HG03565 (cell line): ENCODE data around the gene COA5.

Source experiments
- ATAC-seq: cut with Tn5 transposase; IDR thresholded peaks from one replicate; pipeline ENCODE4 v1.9.1; 2021; ENCODE audit warnings: mild to moderate bottlenecking, moderate library complexity; ENCODE audit not compliant: unreplicated experiment

Gene COA5

GRCh38 chr2:98572676-98573075 is 35.6 kb downstream of the COA5 start:
- ATAC-seq, result no peak

DNA sequence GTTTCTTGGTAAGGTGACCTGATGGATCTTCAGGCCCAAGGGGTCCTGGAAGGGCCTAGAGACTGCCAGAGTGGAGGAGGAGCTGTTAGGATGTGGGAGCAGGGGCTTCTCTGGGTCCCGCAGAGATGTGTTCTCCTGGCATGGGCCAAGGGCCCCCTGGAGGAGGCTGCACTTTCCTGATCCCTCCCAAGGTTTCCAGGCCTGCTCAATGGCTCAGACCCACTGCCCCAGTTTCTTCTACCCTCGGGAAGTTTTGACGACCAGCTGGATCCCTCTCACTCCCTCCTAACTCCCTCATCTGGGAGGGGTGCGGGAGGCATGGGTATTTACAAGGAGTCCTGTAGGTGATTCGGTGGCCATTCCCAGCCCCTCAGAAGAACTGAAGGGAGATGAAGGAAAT is 36.1 kb downstream of the COA5 start:
- ATAC-seq, result no peak

- no peak for ATAC-seq
Measured at GRCh38 chr2:98571796-98572195, 36.5 kb downstream of the COA5 start.

GRCh38 chr2:98571121-98571701 is 37.1 kb downstream of the COA5 start:
- no peak for ATAC-seq

DNA sequence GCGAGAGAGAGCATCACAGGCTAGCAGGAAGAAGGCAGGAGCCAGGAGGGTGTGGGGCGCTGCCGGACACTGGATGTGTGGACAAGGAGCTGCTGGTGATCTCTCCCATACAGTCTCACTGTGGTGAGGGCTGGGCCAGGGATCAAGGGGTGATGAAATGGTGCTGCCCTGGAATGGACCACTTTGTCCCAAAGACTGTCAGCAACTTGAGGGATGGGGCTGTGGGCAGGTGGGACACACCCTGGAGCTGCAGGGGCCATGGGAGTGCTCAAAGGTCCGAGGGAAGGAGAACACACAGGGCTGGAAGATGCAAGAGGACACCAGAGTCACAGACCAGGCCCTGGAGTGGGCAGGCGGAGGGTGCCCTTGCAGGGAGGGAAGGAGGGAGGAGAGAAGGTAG is 38.0 kb downstream of the COA5 start:
- ATAC-seq, result no peak

DNA sequence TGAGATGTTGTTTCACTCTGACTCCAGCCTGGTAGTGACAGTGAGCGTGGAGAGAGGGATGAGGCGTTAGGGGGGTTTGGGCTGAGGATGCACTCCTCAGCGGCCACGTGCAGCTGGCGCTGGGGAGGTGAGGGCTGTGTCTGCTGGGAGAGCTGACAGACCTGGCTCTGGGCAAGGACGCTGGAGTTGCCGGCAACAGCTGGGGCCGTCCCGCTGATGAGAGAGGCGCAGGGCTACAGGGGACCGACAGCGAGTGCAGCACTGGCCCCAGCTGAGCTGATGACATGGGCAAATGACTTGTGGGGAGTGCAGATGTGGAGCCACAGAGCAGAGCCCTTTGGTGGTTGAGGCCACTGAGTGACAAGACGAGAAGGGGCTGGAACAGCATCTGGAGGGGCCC is 38.4 kb downstream of the COA5 start:
- no peak for ATAC-seq

DNA sequence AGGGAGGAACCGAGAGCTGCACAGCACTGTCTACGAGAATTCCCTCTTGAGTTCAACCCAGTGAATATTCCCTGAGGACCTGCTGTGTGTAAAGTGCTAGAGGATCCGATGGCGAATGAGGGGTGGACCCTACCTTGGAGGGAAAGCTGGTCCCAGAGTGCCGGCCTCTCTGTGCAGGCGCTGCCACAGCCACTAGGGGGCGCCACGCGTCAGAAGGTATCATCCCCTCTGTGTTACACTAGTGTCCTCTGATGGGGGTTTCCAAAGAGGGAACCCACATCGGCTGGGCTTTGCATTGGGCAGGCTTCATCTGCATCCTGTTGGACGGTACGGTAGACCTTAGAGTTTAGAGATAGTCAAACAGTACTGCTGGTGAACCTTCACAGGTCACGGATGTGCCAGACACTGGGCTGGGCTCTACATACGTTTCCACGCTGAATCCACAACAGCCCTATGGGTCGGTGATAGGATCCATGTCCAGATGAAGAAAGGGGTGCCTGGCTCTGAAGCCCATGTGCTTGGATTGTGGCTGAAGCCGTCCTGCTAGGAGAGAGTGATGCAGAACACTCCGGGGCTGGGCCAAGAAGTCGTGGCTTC is 39.0 kb downstream of the COA5 start:
- no peak for ATAC-seq

DNA sequence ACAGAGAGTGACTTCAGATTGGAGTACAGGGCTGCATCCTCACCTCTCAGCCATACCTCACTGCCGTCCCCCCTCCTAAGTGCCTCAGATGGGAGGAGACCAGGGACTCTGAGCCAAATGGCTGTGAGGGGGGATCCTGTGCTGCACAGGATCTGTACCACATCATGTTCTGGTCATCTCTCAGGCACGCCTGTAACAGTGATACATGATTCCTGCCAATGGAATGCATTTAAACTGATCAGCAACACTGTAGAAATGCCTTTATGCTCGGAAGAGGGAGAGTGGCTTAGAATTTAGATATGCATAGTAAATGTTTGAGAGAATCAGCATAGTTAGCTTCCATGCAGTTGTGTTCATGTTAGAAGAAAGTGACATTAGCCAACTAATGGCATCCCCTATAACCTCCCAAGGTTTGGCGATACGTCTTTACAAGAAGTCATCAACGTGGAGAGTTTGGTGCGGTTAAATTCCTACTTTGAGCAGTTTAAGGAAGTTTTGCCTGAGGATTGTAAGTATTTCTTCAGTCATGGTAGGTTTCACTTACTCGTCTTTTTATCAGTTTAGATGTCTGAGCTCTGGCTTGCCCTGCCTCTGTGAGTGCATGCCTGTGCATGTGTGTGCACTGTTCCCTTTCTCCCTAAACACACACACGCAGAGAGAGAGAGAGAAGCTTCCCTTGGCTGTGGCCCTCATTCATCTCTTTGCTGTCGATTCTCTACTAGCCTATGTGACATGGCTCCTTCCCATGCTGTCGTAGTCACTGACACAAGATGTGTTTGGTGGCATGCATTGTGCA is 40.0 kb downstream of the COA5 start:
- no peak for ATAC-seq

GRCh38 chr2:98565941-98566340 is 42.4 kb downstream of the COA5 start:
- no peak for ATAC-seq

- no peak for ATAC-seq
Measured at GRCh38 chr2:98565286-98565860, 42.9 kb downstream of the COA5 start.

GRCh38 chr2:98564541-98565132 is 43.7 kb downstream of the COA5 start:
- ATAC-seq, result no peak

GRCh38 chr2:98563394-98563793 is 44.9 kb downstream of the COA5 start:
- ATAC-seq, result no peak

- ATAC-seq, result no peak
Measured at GRCh38 chr2:98561902-98562695, 46.2 kb downstream of the COA5 start.

GRCh38 chr2:98561018-98561417 is 47.3 kb downstream of the COA5 start:
- no peak for ATAC-seq

- no peak for ATAC-seq
Measured at GRCh38 chr2:98560256-98560771, 48.0 kb downstream of the COA5 start.

GRCh38 chr2:98559581-98559980 is 48.7 kb downstream of the COA5 start:
- no peak for ATAC-seq

GRCh38 chr2:98558852-98559530 is 49.3 kb downstream of the COA5 start:
- no peak for ATAC-seq

DNA sequence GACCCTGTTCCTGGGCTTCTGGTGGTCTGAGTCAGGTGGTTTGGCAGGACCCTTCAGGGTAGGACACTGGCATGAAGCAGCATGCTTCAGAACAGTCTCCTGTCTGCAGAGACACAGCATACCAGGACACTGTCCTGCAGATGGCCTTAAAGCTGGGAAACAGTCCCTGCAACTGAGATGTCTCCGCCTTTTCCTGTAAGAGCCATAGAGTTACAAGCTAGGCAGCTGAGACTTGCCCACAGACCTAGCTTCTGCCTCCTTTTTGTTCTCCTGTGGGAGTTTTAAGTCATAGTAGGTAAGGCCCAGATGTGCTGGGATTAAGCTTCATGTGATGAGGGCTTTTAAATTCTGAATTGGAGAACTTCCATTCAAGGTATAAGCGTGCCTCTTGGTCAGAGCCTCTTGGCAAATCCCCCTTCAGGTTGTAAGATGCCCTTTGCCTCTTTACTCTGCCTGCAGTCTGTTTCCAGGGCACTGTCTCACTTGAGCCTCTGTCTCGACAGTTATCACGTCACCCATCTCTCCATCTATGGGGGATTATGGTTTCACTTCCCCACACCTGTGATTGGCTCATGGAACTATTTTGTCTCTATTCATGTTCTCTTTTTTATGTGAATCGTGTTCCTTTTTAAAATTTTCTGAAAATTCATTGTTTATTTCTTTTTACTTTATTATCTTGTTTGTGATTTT is 51.8 kb downstream of the COA5 start:
- peak; percentile 73 for ATAC-seq

DNA sequence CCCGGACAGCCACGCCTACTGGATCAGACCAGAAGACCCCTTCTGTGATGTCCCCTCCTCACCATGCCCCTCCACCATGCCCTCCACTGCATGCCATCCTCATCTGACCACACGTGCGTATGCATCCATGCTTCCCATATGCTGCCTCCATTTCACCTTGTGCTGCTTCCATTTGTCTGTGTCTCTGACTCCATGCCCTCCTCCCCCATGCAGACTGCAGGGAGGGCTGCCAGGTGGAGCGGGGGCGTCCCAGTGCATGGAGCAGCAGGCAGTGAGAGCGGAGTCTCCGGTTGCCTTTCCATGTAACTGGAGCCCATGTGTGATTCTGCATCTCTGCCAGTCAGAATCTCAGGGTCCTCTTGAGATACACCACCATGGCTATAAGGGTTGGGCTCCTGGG is 52.6 kb downstream of the COA5 start:
- no peak for ATAC-seq
